Measurements from ENCODE around the gene UBE3C. TPM values are rescaled to one million over a fixed set of nuclear protein-coding genes. Genes with fewer than 3 reads are reported as not detected.

UBE3C gene
- total RNA-seq, 1 experiment from 2014 or later = 87.6 TPM

DNA sequence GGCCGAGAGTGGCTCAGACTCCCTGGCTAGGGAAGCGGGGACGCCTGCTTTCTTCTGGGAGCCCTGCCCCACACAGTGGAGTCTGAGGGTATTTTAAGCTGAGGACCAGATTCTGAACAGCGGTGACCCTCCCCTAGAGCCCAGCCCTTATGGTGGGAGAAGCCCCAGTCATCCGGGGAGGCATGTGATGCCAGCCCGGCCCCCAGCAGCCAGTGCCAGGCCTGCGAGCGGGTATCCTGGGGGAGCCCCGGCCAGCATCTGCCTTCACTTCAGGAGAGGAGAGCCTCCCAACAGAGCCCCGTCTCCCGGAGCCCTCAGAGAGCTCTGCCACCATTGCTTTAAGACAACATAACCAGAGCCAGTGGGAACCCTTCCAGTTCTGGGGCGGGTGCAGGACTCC, 156.6 kb downstream of the UBE3C start:
- intact Hi-C loops (cut with micrococcal nuclease; ENCODE audit: unreplicated experiment) (no loop called here), in situ Hi-C loops (cut with HindIII; ENCODE audit: low pct_unique_long_range_greater_than_20kb, low sequenced_read_pairs) (no loop called here)
- peaks cover 15% of the 10 kb centered on the region for H3K4me1 ChIP-seq (ENCODE audit: control insufficient read depth, insufficient read depth, low read length)
- BruUV-seq (replicated peaks) = no TSS peak
- ATAC-seq = no peak
- TF ChIP-seq POLR2AphosphoS5 (IDR thresholded peaks at IDR 0.05; ENCODE audit: low read depth, low read length) (no peak), SIN3A (IDR thresholded peaks at IDR 0.05; ENCODE audit: borderline replicate concordance, insufficient read depth, low read depth, low read length) (no peak), TCF7L2 (IDR thresholded peaks at IDR 0.05; ENCODE audit: low read depth, low read length) (no peak)
- TF ChIP-seq, protein P1, sequence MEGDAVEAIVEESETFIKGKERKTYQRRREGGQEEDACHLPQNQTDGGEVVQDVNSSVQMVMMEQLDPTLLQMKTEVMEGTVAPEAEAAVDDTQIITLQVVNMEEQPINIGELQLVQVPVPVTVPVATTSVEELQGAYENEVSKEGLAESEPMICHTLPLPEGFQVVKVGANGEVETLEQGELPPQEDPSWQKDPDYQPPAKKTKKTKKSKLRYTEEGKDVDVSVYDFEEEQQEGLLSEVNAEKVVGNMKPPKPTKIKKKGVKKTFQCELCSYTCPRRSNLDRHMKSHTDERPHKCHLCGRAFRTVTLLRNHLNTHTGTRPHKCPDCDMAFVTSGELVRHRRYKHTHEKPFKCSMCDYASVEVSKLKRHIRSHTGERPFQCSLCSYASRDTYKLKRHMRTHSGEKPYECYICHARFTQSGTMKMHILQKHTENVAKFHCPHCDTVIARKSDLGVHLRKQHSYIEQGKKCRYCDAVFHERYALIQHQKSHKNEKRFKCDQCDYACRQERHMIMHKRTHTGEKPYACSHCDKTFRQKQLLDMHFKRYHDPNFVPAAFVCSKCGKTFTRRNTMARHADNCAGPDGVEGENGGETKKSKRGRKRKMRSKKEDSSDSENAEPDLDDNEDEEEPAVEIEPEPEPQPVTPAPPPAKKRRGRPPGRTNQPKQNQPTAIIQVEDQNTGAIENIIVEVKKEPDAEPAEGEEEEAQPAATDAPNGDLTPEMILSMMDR (IDR thresholded peaks at IDR 0.05) = no peak
- TF ChIP-seq, protein P2, sequence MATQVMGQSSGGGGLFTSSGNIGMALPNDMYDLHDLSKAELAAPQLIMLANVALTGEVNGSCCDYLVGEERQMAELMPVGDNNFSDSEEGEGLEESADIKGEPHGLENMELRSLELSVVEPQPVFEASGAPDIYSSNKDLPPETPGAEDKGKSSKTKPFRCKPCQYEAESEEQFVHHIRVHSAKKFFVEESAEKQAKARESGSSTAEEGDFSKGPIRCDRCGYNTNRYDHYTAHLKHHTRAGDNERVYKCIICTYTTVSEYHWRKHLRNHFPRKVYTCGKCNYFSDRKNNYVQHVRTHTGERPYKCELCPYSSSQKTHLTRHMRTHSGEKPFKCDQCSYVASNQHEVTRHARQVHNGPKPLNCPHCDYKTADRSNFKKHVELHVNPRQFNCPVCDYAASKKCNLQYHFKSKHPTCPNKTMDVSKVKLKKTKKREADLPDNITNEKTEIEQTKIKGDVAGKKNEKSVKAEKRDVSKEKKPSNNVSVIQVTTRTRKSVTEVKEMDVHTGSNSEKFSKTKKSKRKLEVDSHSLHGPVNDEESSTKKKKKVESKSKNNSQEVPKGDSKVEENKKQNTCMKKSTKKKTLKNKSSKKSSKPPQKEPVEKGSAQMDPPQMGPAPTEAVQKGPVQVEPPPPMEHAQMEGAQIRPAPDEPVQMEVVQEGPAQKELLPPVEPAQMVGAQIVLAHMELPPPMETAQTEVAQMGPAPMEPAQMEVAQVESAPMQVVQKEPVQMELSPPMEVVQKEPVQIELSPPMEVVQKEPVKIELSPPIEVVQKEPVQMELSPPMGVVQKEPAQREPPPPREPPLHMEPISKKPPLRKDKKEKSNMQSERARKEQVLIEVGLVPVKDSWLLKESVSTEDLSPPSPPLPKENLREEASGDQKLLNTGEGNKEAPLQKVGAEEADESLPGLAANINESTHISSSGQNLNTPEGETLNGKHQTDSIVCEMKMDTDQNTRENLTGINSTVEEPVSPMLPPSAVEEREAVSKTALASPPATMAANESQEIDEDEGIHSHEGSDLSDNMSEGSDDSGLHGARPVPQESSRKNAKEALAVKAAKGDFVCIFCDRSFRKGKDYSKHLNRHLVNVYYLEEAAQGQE (IDR thresholded peaks at IDR 0.05; ENCODE audit: insufficient read depth in 1 of 2, low read depth in 2 of 2, low read length in 1 of 2) = no peak
- H3K4me3 ChIP-seq (ENCODE audit: low read depth in 2 of 2, low read length in 2 of 2) = no peak overlapping the region
- H3K27ac ChIP-seq (ENCODE audit: low read length) = peak overlapping the region; percentile 42; the same call in 1 of the 2 replicates
- H3K36me3 ChIP-seq (ENCODE audit: control insufficient read depth, insufficient read depth, low read length) = no peaks in the 10 kb centered on the region
- no peaks in the 10 kb centered on the region for H3K9me3 ChIP-seq (ENCODE audit: control insufficient read depth, insufficient read depth, low read depth, low read length)
- DNase-seq (ENCODE audit: low read depth, low spot score) = no peak
- ChIA-PET POLR2A (no interaction called here), CTCF (no interaction called here)
- no peaks in the 10 kb centered on the region for H3K27me3 ChIP-seq (ENCODE audit: control insufficient read depth, insufficient read depth, low read length)

DNA sequence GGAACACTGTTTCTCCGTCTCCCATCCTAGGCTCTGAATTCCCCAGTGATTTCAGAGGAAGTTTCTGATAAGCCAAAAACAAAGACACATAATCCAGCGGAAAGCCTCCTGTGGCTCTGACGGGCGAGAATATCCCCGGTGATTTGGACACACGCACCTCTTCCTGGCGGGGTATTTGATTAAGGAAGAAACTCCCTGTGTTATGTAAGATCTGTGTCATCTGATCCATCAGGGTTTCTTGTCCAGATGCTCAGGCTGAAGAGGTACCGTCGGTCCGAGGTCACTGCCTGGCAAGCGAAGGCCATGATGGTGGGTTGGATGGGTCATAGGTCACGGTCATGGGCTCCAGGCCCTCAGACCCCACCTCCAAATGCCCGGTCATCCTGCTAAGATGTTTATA, 158.5 kb downstream of the UBE3C start:
- H3K36me3 ChIP-seq (ENCODE audit: control insufficient read depth, insufficient read depth, low read length) = no peaks in the 10 kb centered on the region
- no peaks in the 10 kb centered on the region for H3K9me3 ChIP-seq (ENCODE audit: control insufficient read depth, insufficient read depth, low read depth, low read length)
- CTCF ChIA-PET = no interaction called here
- H3K4me1 ChIP-seq (ENCODE audit: control insufficient read depth, insufficient read depth, low read length) = peaks cover 32% of the 10 kb centered on the region
- TF ChIP-seq POLR2AphosphoS5 (IDR thresholded peaks at IDR 0.05; ENCODE audit: low read depth, low read length) (no peak), TCF7L2 (IDR thresholded peaks at IDR 0.05; ENCODE audit: low read depth, low read length) (no peak), SIN3A (IDR thresholded peaks at IDR 0.05; ENCODE audit: borderline replicate concordance, insufficient read depth, low read depth, low read length) (no peak)
- TF ChIP-seq, protein P2 (IDR thresholded peaks at IDR 0.05; ENCODE audit: insufficient read depth in 1 of 2, low read depth in 2 of 2, low read length in 1 of 2) = no peak
- TF ChIP-seq, protein P1 (IDR thresholded peaks at IDR 0.05) = no peak
- intact Hi-C loops (cut with micrococcal nuclease; ENCODE audit: unreplicated experiment) (no loop called here), in situ Hi-C loops (cut with HindIII; ENCODE audit: low pct_unique_long_range_greater_than_20kb, low sequenced_read_pairs) (no loop called here)
- BruUV-seq (replicated peaks) = no TSS peak
- no peak for DNase-seq (ENCODE audit: low read depth, low spot score)
- H3K27ac ChIP-seq (ENCODE audit: low read length) = peak overlapping the region; percentile 41
- POLR2A ChIA-PET = no interaction called here
- ATAC-seq = no peak
- no peaks in the 10 kb centered on the region for H3K27me3 ChIP-seq (ENCODE audit: control insufficient read depth, insufficient read depth, low read length)
- H3K4me3 ChIP-seq (ENCODE audit: low read depth in 2 of 2, low read length in 2 of 2) = no peak overlapping the region

All from Panc1 (cell line).